PC-9 (cell line): ENCODE results near the gene PPP1R1C.

ENCODE experiments used
- CTCF ChIP-seq: fragments of 200-600 bp; sonication (generic); conservative IDR thresholded peaks from 2 replicates; pipeline ENCODE4 v1.6.1; 2017; ENCODE audit warnings: mixed run types, antibody characterized with exemption, mild to moderate bottlenecking, moderate library complexity
- EZH2 ChIP-seq: fragments of 200-600 bp; sonication (generic); IDR thresholded peaks from 2 replicates; pipeline ENCODE4 v1.8.0; 2017; ENCODE audit warnings: antibody characterized with exemption, low read depth

GRCh38 chr2:181947273-181947672 lies 38.4 kb upstream of the PPP1R1C start:
- TF ChIP-seq CTCF (no peak), EZH2 (no peak)
